Mammary epithelial cell (primary cell): Measurements from ENCODE around the gene CLC.

Experiments
- CTCF ChIP-seq, 2 donors: IDR thresholded peaks in 1 of 2; conservative IDR thresholded peaks in 1 of 2; 2 replicates each; pipeline ENCODE4 v1.5.1; 2011 to 2012; ENCODE audit warnings: inconsistent platforms in 2 of 2, low read length in 2 of 2, mild to moderate bottlenecking in 2 of 2, control low read depth in 1 of 2, low read depth in 1 of 2; ENCODE audit not compliant: insufficient read depth in 1 of 2; ENCODE audit errors: extremely low read depth in 1 of 2
- EZH2 ChIP-seq: IDR thresholded peaks from 2 replicates; pipeline ENCODE4 v1.6.1; 2012; ENCODE audit warnings: low read length, inconsistent platforms, borderline replicate concordance

DNA sequence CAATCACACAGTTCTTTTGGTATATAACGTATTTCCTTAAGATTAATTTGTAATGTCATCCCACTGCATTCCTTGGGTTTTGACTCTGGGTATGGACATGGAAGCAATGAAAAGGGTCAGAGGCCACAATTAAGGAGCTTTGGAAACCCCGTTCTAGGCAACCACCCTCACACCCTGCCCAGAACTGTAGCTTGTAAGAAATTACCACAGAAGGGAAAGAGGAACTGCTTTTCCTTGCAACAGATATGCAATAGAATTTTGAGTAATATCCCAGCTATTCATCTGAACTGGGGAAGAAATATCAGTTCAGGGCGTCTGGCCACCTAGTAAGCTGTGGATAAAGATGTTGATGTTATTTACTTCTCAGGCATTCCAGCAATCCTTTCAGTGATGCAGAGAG, 985 bp upstream of the CLC start:
- TF ChIP-seq EZH2 (no peak), CTCF (conservative IDR thresholded peaks at IDR 0.05 in 1 of 2, IDR thresholded peaks at IDR 0.05 in 1 of 2; ENCODE audit: extremely low read depth in 1 of 2, insufficient read depth in 1 of 2, low read depth in 1 of 2, low read length in 2 of 2) (no peak)
